GM18520 (cell line): ENCODE data around the gene CCT4.
"Not testable (repeated sequence)": the region's sequence is repeated elsewhere in the genome, so short reads cannot be mapped to it uniquely, and the experiment has no call there.

ENCODE experiments used
- ATAC-seq: cut with Tn5 transposase; IDR thresholded peaks from one replicate; pipeline ENCODE4 v1.9.1; 2021; ENCODE audit not compliant: unreplicated experiment

Gene CCT4

GRCh38 chr2:61879351-61879750 is 9.1 kb downstream of the CCT4 start:
- ATAC-seq: not testable (repeated sequence)

- no peak for ATAC-seq
These were observed 9.7 kb downstream of the CCT4 start for GRCh38 chr2:61878761-61879160.

GRCh38 chr2:61877571-61878245 is 10.7 kb downstream of the CCT4 start:
- ATAC-seq: no peak

GRCh38 chr2:61876400-61876799 is 12.1 kb downstream of the CCT4 start:
- no peak for ATAC-seq

- not testable (repeated sequence) for ATAC-seq
These were observed 21.9 kb downstream of the CCT4 start for GRCh38 chr2:61866482-61867089.

GRCh38 chr2:61862085-61862484 is 26.4 kb downstream of the CCT4 start:
- no peak for ATAC-seq

- ATAC-seq: no peak
These were observed 31.2 kb downstream of the CCT4 start for GRCh38 chr2:61857224-61857623.

- ATAC-seq: no peak
These were observed 33.2 kb downstream of the CCT4 start for GRCh38 chr2:61855318-61855613.

GRCh38 chr2:61854564-61855317 is 33.7 kb downstream of the CCT4 start:
- peak; percentile 87 for ATAC-seq

GRCh38 chr2:61853847-61854563 is 34.5 kb downstream of the CCT4 start, which contains the start of gene FAM161A:
Gene FAM161A, minus strand, starts transcription at chr2:61854060. Its CDS starts 19 bp downstream, at chr2:61854041.
- ATAC-seq: peak; percentile 53

GRCh38 chr2:61853086-61853846 is 35.2 kb downstream of the CCT4 start:
- peak; percentile 38 for ATAC-seq

GRCh38 chr2:61851270-61851669 is 37.2 kb downstream of the CCT4 start:
- not testable (repeated sequence) for ATAC-seq

- no peak for ATAC-seq
These were observed 43.1 kb downstream of the CCT4 start for GRCh38 chr2:61845320-61845719.

GRCh38 chr2:61841286-61841685 is 47.2 kb downstream of the CCT4 start:
- no peak for ATAC-seq

- ATAC-seq: no peak
These were observed 53.6 kb downstream of the CCT4 start for GRCh38 chr2:61834893-61835292.

GRCh38 chr2:61833971-61834370 is 54.5 kb downstream of the CCT4 start:
- ATAC-seq: no peak

- no peak for ATAC-seq
These were observed 56.1 kb downstream of the CCT4 start for GRCh38 chr2:61832183-61832841.

- ATAC-seq: no peak
These were observed 66.2 kb downstream of the CCT4 start for GRCh38 chr2:61822255-61822654.
